Kidney (tissue), 14 donors: ENCODE results near the gene BEND5. TPM values are rescaled to one million over a fixed set of nuclear protein-coding genes. Genes with fewer than 3 reads are reported as not detected.

Experiments
- DNase-seq, 5 donors: peaks; one replicate each; pipeline ENCODE4 v3.0.0-alpha.2; 2013 to 2020
- FAIRE-seq: peaks from 2 replicates; lab custom pipeline; 2012; peaks lifted over from hg19 to GRCh38; lab: Jason Lieb, UNC
- H3K27ac ChIP-seq, 2 donors: one replicate each; pipeline ENCODE4 v1.7.0; 2013; ENCODE audit warnings: low read depth in 2 of 2, low read length in 2 of 2, inconsistent platforms in 1 of 2
- H3K27me3 ChIP-seq: one replicate; pipeline ENCODE4 v1.7.1; 2013; ENCODE audit warnings: low read length, inconsistent platforms; ENCODE audit not compliant: control insufficient read depth, insufficient read depth
- H3K36me3 ChIP-seq, 3 donors: one replicate each; pipeline versions ENCODE4 v1.7.0 to v1.7.1; 2013; ENCODE audit warnings: low read length in 3 of 3, control low read depth in 1 of 3, inconsistent platforms in 1 of 3; ENCODE audit not compliant: insufficient read depth in 3 of 3, control insufficient read depth in 2 of 3
- H3K4me1 ChIP-seq, 3 donors: one replicate each; pipeline versions ENCODE4 v1.7.0 to v1.7.1; 2013; ENCODE audit warnings: low read length in 3 of 3, inconsistent platforms in 1 of 3, low read depth in 1 of 3; ENCODE audit not compliant: control insufficient read depth in 2 of 3, insufficient read depth in 2 of 3
- H3K4me3 ChIP-seq, 3 donors: one replicate each; pipeline versions ENCODE4 v1.7.0 to v1.8.1; 2013; ENCODE audit warnings: low read length in 3 of 3, control low read depth in 1 of 3, inconsistent platforms in 1 of 3
- H3K9ac ChIP-seq, 3 donors: one replicate each; pipeline versions ENCODE4 v1.7.0 to v1.7.1; 2013; ENCODE audit warnings: low read length in 3 of 3, control low read depth in 1 of 3, inconsistent platforms in 1 of 3
- H3K9me3 ChIP-seq, 3 donors: one replicate each; pipeline versions ENCODE4 v1.7.0 to v1.7.1; 2013; ENCODE audit warnings: low read length in 3 of 3, control low read depth in 1 of 3, inconsistent platforms in 1 of 3; ENCODE audit not compliant: control insufficient read depth in 2 of 3, insufficient read depth in 1 of 3
- intact Hi-C: fragments of 100-400 bp; cut with DNase I; formaldehyde crosslinking; loops from one replicate; pipeline ENCODE4 v1.11.1; 2022
- polyA plus RNA-seq: library from polyadenylated mRNA; stranded (reverse); fragments of 350-450 nt; fragmentation: Illumina TruSeq; extraction: RNeasy Lipid Tissue Mini Kit (QIAGEN cat#74804); gene quantifications from one replicate; pipeline ENCODE4 v1.2.3, GENCODE V29; 2014; ENCODE audit warnings: low read depth, low replicate concordance; ENCODE audit not compliant: insufficient read depth
- total RNA-seq: library from RNA; stranded (reverse); fragmentation: NEBNext Ultra II Directional; extraction: Animal tissue kit (Norgen Biotek cat#: 25700); gene quantifications from one replicate; pipeline ENCODE4 v1.2.1, GENCODE V29; 2021
- TF ChIP-seq, protein P1 (sequence below): IDR thresholded peaks from 3 replicates; pipeline ENCODE4 v1.5.1; 2012; ENCODE audit warnings: mild to moderate bottlenecking, moderate library complexity, borderline replicate concordance; ENCODE audit not compliant: insufficient read depth; ENCODE audit errors: extremely low read depth
- donor health status: control.
- donor health status: control.
- donor health status: control.
- donor health status: control.
- donor health status: control.
- donor health status: DM: yes; HTN: yes; CAD: no.
- donor health status: Normal renal cell carcinoma (clear cell type).

BEND5 gene
- total and polyA plus RNA-seq, 2 donors from 2014 or later: 11.6 to 27.1 TPM

DNA sequence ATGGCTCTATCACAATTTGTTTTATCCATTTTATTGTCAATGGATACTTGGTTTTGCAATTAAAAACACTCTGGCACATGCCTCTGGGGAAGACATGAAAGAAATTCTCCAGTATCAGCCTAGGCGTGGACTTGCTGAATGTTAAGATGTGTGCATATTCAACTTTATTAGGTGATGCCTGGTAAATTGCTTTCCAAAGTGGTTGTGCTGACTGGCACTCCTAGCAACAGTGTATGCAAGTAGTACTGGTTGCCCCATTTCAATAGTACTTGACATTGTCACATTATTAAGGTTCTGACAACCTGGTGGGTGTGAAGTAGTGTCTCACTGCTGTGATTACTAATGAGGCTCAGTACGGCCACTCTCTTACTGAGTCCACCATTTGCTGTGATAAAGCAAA lies 48.1 kb downstream of the BEND5 start:
- TF ChIP-seq, protein P1, sequence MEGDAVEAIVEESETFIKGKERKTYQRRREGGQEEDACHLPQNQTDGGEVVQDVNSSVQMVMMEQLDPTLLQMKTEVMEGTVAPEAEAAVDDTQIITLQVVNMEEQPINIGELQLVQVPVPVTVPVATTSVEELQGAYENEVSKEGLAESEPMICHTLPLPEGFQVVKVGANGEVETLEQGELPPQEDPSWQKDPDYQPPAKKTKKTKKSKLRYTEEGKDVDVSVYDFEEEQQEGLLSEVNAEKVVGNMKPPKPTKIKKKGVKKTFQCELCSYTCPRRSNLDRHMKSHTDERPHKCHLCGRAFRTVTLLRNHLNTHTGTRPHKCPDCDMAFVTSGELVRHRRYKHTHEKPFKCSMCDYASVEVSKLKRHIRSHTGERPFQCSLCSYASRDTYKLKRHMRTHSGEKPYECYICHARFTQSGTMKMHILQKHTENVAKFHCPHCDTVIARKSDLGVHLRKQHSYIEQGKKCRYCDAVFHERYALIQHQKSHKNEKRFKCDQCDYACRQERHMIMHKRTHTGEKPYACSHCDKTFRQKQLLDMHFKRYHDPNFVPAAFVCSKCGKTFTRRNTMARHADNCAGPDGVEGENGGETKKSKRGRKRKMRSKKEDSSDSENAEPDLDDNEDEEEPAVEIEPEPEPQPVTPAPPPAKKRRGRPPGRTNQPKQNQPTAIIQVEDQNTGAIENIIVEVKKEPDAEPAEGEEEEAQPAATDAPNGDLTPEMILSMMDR: no peak
- peaks cover 10 to 21% (median 16%) of the 10 kb centered on the region in 3 donors for H3K36me3 ChIP-seq
- peaks cover 0 to 10% (median 6%) of the 10 kb centered on the region in 3 donors for H3K4me1 ChIP-seq
- FAIRE-seq (no peak), DNase-seq (no peak)
- H3K27me3 ChIP-seq: no peaks in the 10 kb centered on the region
- H3K27ac ChIP-seq: no peak overlapping the region
- intact Hi-C loops: no loop called here
- H3K9ac ChIP-seq: no peak overlapping the region
- H3K9me3 ChIP-seq: no peaks in the 10 kb centered on the region
- no peak overlapping the region for H3K4me3 ChIP-seq

DNA sequence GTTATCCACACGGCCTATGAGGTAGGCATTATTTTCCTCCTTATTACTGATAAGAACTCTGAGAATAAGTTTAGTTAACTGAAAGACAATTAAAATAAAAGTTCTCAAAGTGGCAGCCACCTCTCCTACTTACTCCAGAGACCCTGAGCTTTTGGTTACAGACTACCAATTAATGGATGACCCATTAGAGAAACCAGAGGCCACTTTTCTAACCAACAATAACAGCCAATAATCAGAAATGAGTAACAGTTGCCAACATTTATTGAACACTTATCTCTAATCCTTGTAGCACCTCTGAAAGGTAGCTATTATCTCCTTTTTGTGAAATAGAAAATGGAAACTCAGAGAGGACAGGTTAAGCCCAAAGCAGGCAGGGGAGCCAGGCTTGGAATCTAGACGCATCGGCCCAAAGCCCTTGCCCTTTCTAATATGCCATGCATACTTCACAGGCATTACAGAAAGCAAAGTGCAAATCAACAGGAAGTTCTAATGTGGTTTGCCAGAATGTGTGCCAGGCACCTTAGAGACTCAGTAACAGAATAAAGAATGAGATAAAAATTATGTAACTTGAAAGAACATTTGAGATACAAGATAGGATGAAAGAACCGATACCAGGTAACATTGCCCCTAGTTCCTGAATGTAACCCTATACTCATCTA lies 50.0 kb downstream of the BEND5 start:
- no peak for FAIRE-seq
- no peaks in the 10 kb centered on the region for H3K9me3 ChIP-seq
- intact Hi-C loops: no loop called here

DNA sequence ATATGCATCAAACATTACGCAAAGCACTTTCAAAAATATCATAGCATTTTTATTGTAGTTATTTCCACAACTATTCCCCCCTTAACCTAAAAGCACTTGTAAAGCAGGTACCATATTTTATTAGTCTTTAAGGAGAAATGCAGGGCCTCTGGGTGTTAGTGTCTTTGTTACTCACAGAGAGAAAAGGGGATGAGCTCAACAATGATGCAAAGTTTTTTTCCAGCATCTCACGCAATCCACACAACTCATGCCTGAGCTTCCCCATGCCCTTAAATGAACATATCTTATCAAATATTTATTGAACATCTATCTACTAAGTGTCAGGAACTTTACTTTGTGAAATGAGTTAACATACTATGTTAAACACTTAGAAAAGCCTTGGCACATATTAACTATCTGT lies 50.6 kb downstream of the BEND5 start:
- Histone ChIP-seq H3K27me3 (no peaks in the 10 kb centered on the region), H3K36me3 (peaks cover 0 to under 1% (median 0%) of the 10 kb centered on the region in 3 donors), H3K4me3 (no peak overlapping the region), H3K9ac (no peak overlapping the region), H3K9me3 (no peaks in the 10 kb centered on the region), H3K27ac (no peak overlapping the region), H3K4me1 (peaks cover 0 to 13% (median 5%) of the 10 kb centered on the region in 3 donors)
- intact Hi-C loops: no loop called here
- DNase-seq (no peak), FAIRE-seq (peak; percentile 41)
- TF ChIP-seq, protein P1: no peak

More for the DNA sequence above, 50.0 kb downstream of the BEND5 start:
- Histone ChIP-seq H3K9ac (no peak overlapping the region), H3K4me3 (no peak overlapping the region), H3K36me3 (peaks cover 0 to 6% (median under 1%) of the 10 kb centered on the region in 3 donors), H3K4me1 (peaks cover 0 to 13% (median 6%) of the 10 kb centered on the region in 3 donors), H3K27ac (peak overlapping the region; percentile 64 to 65), H3K27me3 (no peaks in the 10 kb centered on the region)
- no peak for DNase-seq
- TF ChIP-seq, protein P1: no peak
